GM21360 (cell line): ENCODE results near the gene CDK13.

Experiments
- ATAC-seq: cut with Tn5 transposase; IDR thresholded peaks from one replicate; pipeline ENCODE4 v1.9.1; 2021; ENCODE audit warnings: mild to moderate bottlenecking, moderate library complexity; ENCODE audit not compliant: unreplicated experiment

Gene CDK13

GRCh38 chr7:40008223-40008815 is 58.3 kb downstream of the CDK13 start:
- no peak for ATAC-seq

DNA sequence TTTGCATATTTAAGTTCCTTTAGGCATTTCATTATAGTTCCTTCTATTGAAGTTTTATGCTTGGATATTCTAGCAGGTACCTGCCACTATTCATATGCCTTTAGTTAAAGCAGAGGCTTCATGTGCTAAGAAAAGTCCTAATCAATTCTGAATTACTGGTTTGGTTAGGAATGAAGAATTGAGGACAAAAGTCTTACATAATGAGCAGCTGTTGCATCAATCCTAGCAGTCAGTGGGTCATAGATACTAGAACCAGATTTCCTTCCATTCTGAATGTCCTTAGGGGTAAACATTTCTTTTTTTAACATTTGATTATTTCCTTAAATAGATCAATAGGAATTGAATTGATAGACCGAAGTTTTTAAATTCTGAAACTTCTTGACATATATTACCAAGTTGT is 59.2 kb downstream of the CDK13 start:
- no peak for ATAC-seq

DNA sequence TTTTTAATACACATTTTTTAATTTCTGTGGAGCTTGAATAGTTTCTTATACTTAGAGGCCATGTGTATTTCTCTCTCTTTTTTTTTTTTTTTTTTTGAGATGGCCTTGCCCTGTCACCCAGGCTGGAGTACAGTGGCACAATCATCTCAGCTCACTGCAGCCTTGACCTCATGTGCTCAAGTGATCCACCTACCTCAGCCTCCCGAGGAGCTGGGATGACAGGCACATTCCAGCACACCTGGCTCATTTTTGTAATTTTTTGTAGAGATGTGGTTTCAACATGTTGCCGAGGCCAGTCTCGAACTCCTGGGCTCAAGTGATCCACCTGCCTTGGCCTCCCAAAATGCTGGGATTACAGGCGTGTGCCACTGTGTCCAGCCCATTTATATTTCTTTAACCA is 64.3 kb downstream of the CDK13 start:
- no peak for ATAC-seq

GRCh38 chr7:40015790-40016296 is 65.8 kb downstream of the CDK13 start:
- peak; percentile 81 for ATAC-seq

DNA sequence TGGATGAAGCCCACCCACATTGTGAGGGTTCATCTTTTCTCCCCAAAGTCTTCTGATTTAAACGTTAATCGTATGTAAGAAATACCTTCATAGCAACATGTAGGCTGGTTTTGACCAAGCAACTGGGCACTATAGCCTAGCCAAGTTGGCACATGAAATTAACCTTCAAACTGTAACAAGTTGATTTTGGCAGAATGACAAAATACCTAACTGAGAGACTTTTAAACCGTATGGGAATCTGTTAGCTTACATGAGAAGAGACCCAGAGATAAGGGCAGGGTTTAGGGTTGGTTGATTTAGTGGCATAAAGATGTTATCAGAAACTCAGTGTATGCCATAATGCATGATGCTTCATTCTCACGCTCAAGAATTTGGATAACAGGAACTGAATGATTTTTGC is 69.5 kb downstream of the CDK13 start:
- no peak for ATAC-seq

DNA sequence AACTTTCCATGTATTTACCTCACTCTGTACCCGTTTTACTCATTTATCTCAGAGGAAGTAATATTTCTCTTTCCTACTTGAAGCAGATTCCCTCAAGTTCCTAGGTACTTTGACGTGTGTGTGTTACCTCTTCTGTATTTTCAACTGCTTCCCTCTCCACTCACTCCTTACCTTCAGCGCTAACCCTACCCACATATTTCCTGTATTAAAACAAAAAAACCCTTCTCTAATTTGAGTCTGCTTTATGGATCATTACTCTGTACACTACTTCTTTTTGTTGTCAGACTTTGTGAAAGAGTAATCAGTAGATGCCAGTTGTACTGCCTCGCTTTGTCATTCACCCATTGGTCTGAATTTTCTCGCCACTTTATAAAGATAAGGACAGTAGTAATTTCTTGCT is 74.0 kb downstream of the CDK13 start:
- no peak for ATAC-seq

GRCh38 chr7:40024841-40025240 is 74.8 kb downstream of the CDK13 start:
- no peak for ATAC-seq

DNA sequence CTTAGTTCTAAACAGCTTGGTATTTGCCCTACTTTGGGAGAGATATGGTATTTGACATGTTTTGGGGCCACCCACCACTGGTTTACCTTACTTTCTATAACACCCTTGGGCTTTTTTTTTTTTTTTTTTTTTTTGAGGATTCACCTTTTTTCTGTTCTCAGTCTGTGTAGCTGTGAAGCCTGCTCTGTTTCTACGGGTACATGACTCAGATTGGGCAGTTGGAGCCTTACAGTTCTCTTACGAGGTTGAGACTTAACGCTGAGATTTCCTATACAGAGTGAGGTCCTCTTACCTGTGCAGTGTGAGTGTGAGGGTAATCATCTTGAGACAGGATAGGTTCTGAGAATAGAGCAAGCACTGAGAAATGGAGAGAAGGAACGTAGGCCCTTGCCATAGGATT is 77.5 kb downstream of the CDK13 start:
- no peak for ATAC-seq

- no peak for ATAC-seq
Observed at GRCh38 chr7:40033826-40034225, 83.8 kb downstream of the CDK13 start.

- no peak for ATAC-seq
Observed at GRCh38 chr7:40041456-40041855, 91.4 kb downstream of the CDK13 start.

- ATAC-seq: no peak
Observed at GRCh38 chr7:40043164-40043563, 93.1 kb downstream of the CDK13 start.

DNA sequence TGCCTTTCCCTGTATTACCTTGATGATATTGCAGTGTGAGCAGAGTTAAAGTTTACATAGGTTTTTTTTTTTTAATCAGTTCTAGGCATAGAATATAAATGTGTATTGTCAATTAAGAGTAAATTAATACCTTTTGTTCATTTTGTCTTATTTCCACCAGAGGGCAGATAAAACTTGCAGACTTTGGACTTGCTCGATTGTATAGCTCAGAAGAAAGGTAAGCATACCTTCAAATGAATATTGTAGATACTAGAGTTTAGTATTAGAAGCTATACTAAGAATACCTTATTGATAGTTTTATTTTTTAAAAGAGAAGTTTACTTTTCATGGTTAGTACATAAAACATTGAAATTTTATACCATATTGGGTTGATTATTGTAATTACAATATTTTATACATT is 97.6 kb downstream of the CDK13 start:
- ATAC-seq: no peak

GRCh38 chr7:40057292-40057691 is 107.2 kb downstream of the CDK13 start:
- no peak for ATAC-seq

- ATAC-seq: no peak
Observed at GRCh38 chr7:40058026-40058425, 108.0 kb downstream of the CDK13 start.

DNA sequence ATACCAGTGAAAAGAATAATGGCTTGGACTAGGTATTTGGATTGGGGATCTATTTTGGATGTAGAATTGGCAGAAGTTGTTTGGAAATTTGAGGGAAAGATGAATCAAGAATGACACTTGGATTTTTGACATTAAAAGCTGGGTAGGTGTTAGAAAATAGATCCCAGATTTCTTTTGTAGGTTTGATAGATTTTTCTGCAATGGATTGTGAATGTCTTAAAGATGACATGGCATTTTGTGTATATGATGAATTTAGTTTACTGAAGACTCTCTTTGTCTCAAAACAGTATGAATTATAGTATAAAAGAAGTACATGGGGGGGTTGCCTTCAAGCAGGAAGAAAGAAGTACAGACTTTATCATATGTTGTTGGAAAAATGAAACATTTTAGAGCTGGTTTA is 108.6 kb downstream of the CDK13 start:
- ATAC-seq: no peak

DNA sequence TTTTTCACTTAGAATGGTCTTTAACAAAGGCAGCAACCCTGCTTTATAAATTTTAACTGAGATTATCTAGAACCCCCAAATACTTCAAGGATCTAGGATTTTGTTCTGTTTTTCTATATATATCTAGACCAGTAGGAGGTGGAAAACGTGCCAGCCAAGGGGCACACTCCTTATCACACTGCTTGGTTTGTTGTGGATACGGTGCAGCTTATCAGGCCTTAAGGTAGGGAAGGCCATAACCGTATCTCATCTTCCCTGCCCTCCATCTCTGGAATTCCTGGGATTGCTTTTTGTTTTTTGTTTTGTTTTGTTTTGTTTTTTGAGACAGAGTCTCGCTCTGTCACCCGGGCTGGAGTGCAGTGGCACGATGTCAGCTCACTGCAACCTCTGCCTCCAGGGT is 109.0 kb downstream of the CDK13 start:
- ATAC-seq: no peak

GRCh38 chr7:40072268-40072667 is 122.2 kb downstream of the CDK13 start:
- ATAC-seq: no peak

DNA sequence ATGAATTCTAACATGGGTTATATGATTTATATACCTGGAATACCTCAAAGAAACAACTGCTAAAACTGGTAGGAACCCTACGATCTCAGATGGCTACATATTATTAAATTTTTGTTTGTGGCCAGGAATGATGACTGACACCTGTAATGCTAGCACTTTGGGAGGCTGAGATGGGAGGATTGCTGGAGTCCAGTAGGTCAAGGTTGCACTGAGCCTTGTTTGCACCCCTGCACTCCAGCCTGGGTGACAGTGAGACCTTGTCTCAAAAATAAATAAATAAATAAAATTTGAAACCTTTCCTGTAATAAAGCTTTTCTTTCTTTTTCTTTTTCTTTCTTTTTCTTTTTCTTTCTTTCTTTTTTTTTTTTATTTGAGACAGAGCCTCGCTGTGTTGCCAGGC is 123.2 kb downstream of the CDK13 start:
- no peak for ATAC-seq

DNA sequence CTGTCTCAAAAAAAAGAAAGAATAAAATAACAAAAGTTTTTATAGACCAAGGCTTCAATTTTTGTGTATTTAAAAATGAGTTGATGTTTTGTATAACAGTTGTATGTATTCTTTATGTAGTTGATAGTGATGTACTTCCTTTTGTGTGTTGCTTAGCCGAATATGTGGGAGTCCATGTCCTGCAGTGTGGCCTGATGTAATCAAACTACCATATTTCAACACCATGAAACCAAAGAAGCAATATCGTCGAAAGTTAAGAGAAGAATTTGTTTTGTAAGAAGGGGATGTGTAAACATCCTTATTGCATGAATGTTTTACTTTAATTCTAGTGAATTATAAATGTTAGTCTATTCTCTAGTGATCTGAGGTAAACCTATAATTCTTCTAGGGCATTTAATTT is 127.8 kb downstream of the CDK13 start:
- ATAC-seq: no peak

GRCh38 chr7:40092182-40092581 is 142.1 kb downstream of the CDK13 start:
- ATAC-seq: no peak

GRCh38 chr7:40093631-40094350 is 143.7 kb downstream of the CDK13 start:
- ATAC-seq: no peak

GRCh38 chr7:40095230-40095629 is 145.2 kb downstream of the CDK13 start:
- no peak for ATAC-seq
